ENCODE measurements around the gene CIAO3.
"Not testable (repeated sequence)": the region's sequence is repeated elsewhere in the genome, so short reads cannot be mapped to it uniquely, and the experiment has no call there.

The CIAO3 gene

GRCh38 chr16:761625-762513, 21.1 kb upstream of the CIAO3 start:
- in situ Hi-C loops (cut with MboI; ENCODE audit: low sequenced_read_pairs, unreplicated experiment), result no loop called here
- no peak for TF ChIP-seq CTCF (IDR thresholded peaks at IDR 0.05; ENCODE audit: borderline replicate concordance, control extremely low read depth, extremely low read depth, insufficient read depth, missing control alignments)
- DNase-seq (ENCODE audit: low spot score), result no peak

- in situ Hi-C loops (cut with MboI; ENCODE audit: low sequenced_read_pairs, unreplicated experiment), result no loop called here
- no peak for TF ChIP-seq CTCF (IDR thresholded peaks at IDR 0.05; ENCODE audit: borderline replicate concordance, control extremely low read depth, extremely low read depth, insufficient read depth, missing control alignments)
These were observed 19.9 kb upstream of the CIAO3 start, which contains the start of gene MSLN for GRCh38 chr16:760545-761343. MSLN (plus strand) TSS chr16:760734; CDS start chr16:762681, 1,947 bp downstream.

GRCh38 chr16:760065-760464, 19.3 kb upstream of the CIAO3 start:
- no peak for TF ChIP-seq CTCF (IDR thresholded peaks at IDR 0.05; ENCODE audit: borderline replicate concordance, control extremely low read depth, extremely low read depth, insufficient read depth, missing control alignments)
- no peak for DNase-seq (ENCODE audit: low spot score)
- in situ Hi-C loops (cut with MboI; ENCODE audit: low sequenced_read_pairs, unreplicated experiment), result no loop called here

More at GRCh38 chr16:760545-761343, 19.9 kb upstream of the CIAO3 start, which contains the start of gene MSLN:
- DNase-seq (ENCODE audit: low spot score), result no peak

- DNase-seq (ENCODE audit: low spot score), result no peak
- TF ChIP-seq CTCF (IDR thresholded peaks at IDR 0.05; ENCODE audit: borderline replicate concordance, control extremely low read depth, extremely low read depth, insufficient read depth, missing control alignments), result no peak
- in situ Hi-C loops (cut with MboI; ENCODE audit: low sequenced_read_pairs, unreplicated experiment), result no loop called here
These were observed 18.5 kb upstream of the CIAO3 start for GRCh38 chr16:759110-759910.

- TF ChIP-seq CTCF (IDR thresholded peaks at IDR 0.05; ENCODE audit: borderline replicate concordance, control extremely low read depth, extremely low read depth, insufficient read depth, missing control alignments), result no peak
- in situ Hi-C loops (cut with MboI; ENCODE audit: low sequenced_read_pairs, unreplicated experiment), result no loop called here
- DNase-seq (ENCODE audit: low spot score), result no peak
These were observed 15.6 kb upstream of the CIAO3 start for GRCh38 chr16:756428-756827.

GRCh38 chr16:754656-755055, 13.9 kb upstream of the CIAO3 start:
- TF ChIP-seq CTCF (IDR thresholded peaks at IDR 0.05; ENCODE audit: borderline replicate concordance, control extremely low read depth, extremely low read depth, insufficient read depth, missing control alignments), result no peak
- in situ Hi-C loops (cut with MboI; ENCODE audit: low sequenced_read_pairs, unreplicated experiment), result no loop called here
- no peak for DNase-seq (ENCODE audit: low spot score)

- in situ Hi-C loops (cut with MboI; ENCODE audit: low sequenced_read_pairs, unreplicated experiment), result not testable (repeated sequence)
These were observed 13.4 kb upstream of the CIAO3 start for GRCh38 chr16:754121-754607.

More at GRCh38 chr16:754121-754607, 13.4 kb upstream of the CIAO3 start:
- not testable (repeated sequence) for DNase-seq (ENCODE audit: low spot score)
